ENCODE data around the gene PLEKHA5.

- TF ChIP-seq RARB (CRISPR knock-in tag; IDR thresholded peaks at IDR 0.05) (no peak), TSHZ2 (CRISPR knock-in tag; IDR thresholded peaks at IDR 0.05) (no peak), ZFP3 (CRISPR knock-in tag; IDR thresholded peaks at IDR 0.05) (no peak), ZNF8 (CRISPR knock-in tag; IDR thresholded peaks at IDR 0.05) (no peak), PATZ1 (CRISPR knock-in tag; IDR thresholded peaks at IDR 0.05; ENCODE audit: borderline replicate concordance) (no peak), CSDC2 (CRISPR knock-in tag; IDR thresholded peaks at IDR 0.05) (no peak), ISL1 (CRISPR knock-in tag; IDR thresholded peaks at IDR 0.05) (no peak)
Observed at GRCh38 chr12:19130224-19131024, 891 bp downstream of the PLEKHA5 start.

Measured in SK-N-SH treated with all-trans-retinoic acid at 6 μM for 48 hours (cell line).